RWPE2 (cell line): ENCODE results near the gene GRIP1.

ENCODE experiments used
- ATAC-seq: fragments of 200-7000 bp; cut with Tn5 transposase; 3 replicates; pipeline ENCODE4 v1.9.1; 2021; ENCODE audit warnings: low read depth
- DNase-seq: peaks from one replicate; pipeline ENCODE4 v3.0.0-alpha.2; 2020; ENCODE audit warnings: low spot score
- H3K27ac ChIP-seq: fragments of 450-650 bp; 2 replicates; pipeline ENCODE4 v1.5.1; 2017; ENCODE audit warnings: mild to moderate bottlenecking; ENCODE audit not compliant: poor library complexity, severe bottlenecking
- H3K27me3 ChIP-seq: fragments of 250-450 bp; sonication (Bioruptor Pico); 2 replicates; pipeline ENCODE4 v1.5.1; 2021; ENCODE audit warnings: mild to moderate bottlenecking, moderate library complexity; ENCODE audit not compliant: insufficient read depth, poor library complexity, severe bottlenecking
- H3K36me3 ChIP-seq: fragments of 250-450 bp; sonication (Bioruptor Pico); 2 replicates; pipeline ENCODE4 v1.5.1; 2020; ENCODE audit warnings: low read depth, mild to moderate bottlenecking, moderate library complexity
- H3K4me1 ChIP-seq: fragments of 250-450 bp; sonication (Bioruptor Pico); 2 replicates; pipeline ENCODE4 v1.5.1; 2021; ENCODE audit warnings: mild to moderate bottlenecking, moderate library complexity; ENCODE audit not compliant: insufficient read depth, poor library complexity, severe bottlenecking
- H3K4me3 ChIP-seq: fragments of 250-450 bp; sonication (Bioruptor Pico); 2 replicates; pipeline ENCODE4 v1.5.1; 2021; ENCODE audit warnings: mild to moderate bottlenecking, moderate library complexity; ENCODE audit not compliant: severe bottlenecking
- H3K9me3 ChIP-seq: fragments of 250-450 bp; sonication (Bioruptor Pico); 2 replicates; pipeline ENCODE4 v1.5.1; 2021; ENCODE audit warnings: mild to moderate bottlenecking, moderate library complexity; ENCODE audit not compliant: severe bottlenecking
- TF ChIP-seq, protein P1 (sequence below): fragments of 450-650 bp; IDR thresholded peaks from one replicate; pipeline ENCODE4 v1.5.1; 2017; ENCODE audit warnings: mild to moderate bottlenecking, moderate library complexity; ENCODE audit not compliant: poor library complexity, severe bottlenecking

Gene GRIP1

DNA sequence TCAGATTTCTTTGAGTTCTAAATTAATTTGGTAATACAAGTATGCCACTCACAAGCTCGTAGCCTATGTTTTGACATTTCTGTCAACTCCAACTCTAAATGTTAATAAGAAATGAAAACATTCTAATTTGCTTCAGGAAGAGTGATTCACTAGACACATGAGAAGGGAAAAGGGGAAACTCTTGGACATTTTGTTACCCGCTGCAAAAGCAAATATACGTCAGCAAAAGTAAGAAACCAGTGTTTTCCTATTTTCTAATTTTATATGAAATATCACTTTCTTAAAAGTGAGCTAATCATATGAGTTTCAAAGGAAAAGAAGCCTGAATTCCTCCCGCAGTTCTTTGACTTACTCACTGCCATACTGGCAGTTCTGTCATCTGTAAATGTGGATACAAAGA is 162.3 kb downstream of the GRIP1 start:
- TF ChIP-seq, protein P1, sequence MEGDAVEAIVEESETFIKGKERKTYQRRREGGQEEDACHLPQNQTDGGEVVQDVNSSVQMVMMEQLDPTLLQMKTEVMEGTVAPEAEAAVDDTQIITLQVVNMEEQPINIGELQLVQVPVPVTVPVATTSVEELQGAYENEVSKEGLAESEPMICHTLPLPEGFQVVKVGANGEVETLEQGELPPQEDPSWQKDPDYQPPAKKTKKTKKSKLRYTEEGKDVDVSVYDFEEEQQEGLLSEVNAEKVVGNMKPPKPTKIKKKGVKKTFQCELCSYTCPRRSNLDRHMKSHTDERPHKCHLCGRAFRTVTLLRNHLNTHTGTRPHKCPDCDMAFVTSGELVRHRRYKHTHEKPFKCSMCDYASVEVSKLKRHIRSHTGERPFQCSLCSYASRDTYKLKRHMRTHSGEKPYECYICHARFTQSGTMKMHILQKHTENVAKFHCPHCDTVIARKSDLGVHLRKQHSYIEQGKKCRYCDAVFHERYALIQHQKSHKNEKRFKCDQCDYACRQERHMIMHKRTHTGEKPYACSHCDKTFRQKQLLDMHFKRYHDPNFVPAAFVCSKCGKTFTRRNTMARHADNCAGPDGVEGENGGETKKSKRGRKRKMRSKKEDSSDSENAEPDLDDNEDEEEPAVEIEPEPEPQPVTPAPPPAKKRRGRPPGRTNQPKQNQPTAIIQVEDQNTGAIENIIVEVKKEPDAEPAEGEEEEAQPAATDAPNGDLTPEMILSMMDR = no peak
- ATAC-seq (no peak), DNase-seq (no peak)
- Histone ChIP-seq H3K27ac (no peak overlapping the region), H3K36me3 (no peaks in the 10 kb centered on the region), H3K9me3 (no peaks in the 10 kb centered on the region), H3K4me3 (no peak overlapping the region), H3K27me3 (no peaks in the 10 kb centered on the region), H3K4me1 (peaks cover 2% of the 10 kb centered on the region)

DNA sequence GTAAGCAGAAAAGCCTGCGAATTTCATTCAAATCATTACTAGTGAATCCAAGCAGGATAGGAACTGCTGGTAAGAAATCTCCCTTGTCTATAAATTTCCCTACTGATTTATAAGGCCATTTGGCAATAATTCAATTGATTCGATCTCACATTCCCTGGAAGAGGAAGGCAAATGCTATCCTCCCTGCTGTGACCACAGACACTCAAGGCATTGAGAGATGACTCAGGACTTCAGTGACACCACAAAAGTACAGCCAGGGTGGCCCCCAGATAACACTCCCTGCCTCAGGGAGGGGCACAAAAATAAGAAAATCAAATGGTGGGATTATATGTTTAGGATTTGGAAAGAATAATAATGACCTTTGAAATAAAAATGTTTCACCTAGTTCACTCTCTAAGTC is 162.7 kb downstream of the GRIP1 start:
- Histone ChIP-seq H3K4me3 (no peak overlapping the region), H3K9me3 (no peaks in the 10 kb centered on the region), H3K27ac (no peak overlapping the region), H3K36me3 (no peaks in the 10 kb centered on the region), H3K4me1 (peaks cover 2% of the 10 kb centered on the region), H3K27me3 (no peaks in the 10 kb centered on the region)
- ATAC-seq (no peak), DNase-seq (no peak)
- TF ChIP-seq, protein P1 = no peak

DNA sequence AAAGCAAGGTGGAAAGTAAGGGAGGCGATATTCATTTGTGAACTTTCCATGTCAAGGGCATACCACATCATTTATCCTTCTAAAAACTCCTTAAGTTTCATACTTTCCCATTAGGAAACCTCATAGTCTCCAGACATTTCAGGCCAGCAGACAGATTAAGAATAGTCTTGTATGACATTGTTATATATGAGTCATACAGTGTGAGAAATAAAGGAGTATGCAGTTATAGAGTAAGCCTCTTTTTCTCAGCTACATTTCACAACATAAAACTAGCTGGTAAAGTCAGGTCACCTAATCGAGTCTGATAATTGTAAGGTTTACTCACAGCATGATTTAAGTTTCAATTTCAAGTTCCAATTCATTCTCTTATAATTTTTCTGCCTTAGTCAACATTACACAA is 164.3 kb downstream of the GRIP1 start:
- ATAC-seq (peak; percentile 92), DNase-seq (no peak)
- Histone ChIP-seq H3K27ac (no peak overlapping the region), H3K27me3 (no peaks in the 10 kb centered on the region), H3K4me3 (no peak overlapping the region), H3K36me3 (no peaks in the 10 kb centered on the region), H3K9me3 (no peaks in the 10 kb centered on the region), H3K4me1 (peaks cover 2% of the 10 kb centered on the region)
- TF ChIP-seq, protein P1 = no peak

DNA sequence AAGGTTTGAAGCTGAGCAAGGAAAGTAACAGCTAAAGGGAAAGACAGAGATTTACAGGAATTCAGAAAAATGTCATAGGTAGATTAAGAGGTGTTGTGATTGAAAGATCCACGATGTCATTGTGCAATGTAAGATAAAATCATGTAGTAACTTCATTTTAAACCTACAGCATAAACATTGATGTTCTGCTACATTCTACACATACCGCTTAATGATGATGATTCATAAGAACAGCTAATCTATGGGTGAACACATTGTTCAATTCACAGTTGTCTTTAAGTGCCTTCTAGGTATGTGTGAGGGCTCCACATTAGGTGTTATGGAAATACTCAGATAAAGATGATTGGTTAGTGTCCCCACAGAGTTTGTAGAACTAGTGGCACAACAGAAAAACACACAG is 170.9 kb downstream of the GRIP1 start:
- H3K9me3 ChIP-seq = no peaks in the 10 kb centered on the region
- H3K27me3 ChIP-seq = no peaks in the 10 kb centered on the region
- H3K27ac ChIP-seq = no peak overlapping the region
- DNase-seq (no peak), ATAC-seq (peak; percentile 49; the same call in 1 of the 3 replicates)
- H3K36me3 ChIP-seq = no peaks in the 10 kb centered on the region
- H3K4me3 ChIP-seq = no peak overlapping the region
- H3K4me1 ChIP-seq = peaks cover 4% of the 10 kb centered on the region
- TF ChIP-seq, protein P1 = no peak

DNA sequence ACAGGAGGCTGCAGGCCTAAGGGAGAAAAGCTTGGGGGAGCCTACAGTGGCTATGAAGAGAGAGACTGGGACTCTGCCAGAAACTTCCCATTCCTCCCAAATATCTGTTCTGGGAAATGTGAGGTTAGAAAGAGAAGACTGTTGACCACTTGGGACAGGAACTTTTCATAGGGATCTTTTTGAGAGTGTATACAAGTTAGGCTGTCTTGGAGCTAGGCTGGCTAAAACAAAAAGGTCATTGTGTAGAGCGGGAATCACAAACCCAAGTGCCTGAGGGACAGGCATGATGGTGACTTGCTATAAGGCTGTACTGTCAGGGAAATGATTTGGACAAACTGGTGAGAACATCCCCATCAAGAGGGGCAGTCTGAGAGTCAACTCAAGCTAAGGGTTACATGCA is 175.1 kb downstream of the GRIP1 start:
- Histone ChIP-seq H3K4me1 (peaks cover 4% of the 10 kb centered on the region), H3K36me3 (no peaks in the 10 kb centered on the region), H3K27ac (no peak overlapping the region), H3K4me3 (no peak overlapping the region), H3K27me3 (no peaks in the 10 kb centered on the region), H3K9me3 (no peaks in the 10 kb centered on the region)
- DNase-seq (no peak), ATAC-seq (no peak)
- TF ChIP-seq, protein P1 = no peak
